K562 (cell line): ENCODE measurements around the gene POSTN. TPM values are rescaled to one million over a fixed set of nuclear protein-coding genes. Genes with fewer than 3 reads are reported as not detected.
A peak's percentile ranks its signal among the peaks of the same experiment; 100 is the strongest.

ENCODE experiments used
- RAD21 ChIP-seq, 2 experiments: fragments of 250-450 bp in 1 of 2; fragments of 450-650 bp in 1 of 2; sonication (Bioruptor Pico) in 1 of 2; formaldehyde crosslinking in 1 of 2; IDR thresholded peaks in 1 of 2; conservative IDR thresholded peaks in 1 of 2; 2 replicates each; pipeline versions ENCODE4 v1.4.0 to v1.8.0; 2020 to 2022; ENCODE audit warnings: mild to moderate bottlenecking in 2 of 2, moderate library complexity in 1 of 2
- polyA plus RNA-seq, 8 experiments: library from polyadenylated mRNA; depleted of rRNA in 4 of 8; stranded (reverse) in 5 of 8; unstranded in 3 of 8; fragments of >200 nt; fragmentation: Nextera tagmentation in 2 of 8; fragmentation: Illumina TruSeq in 1 of 8; extraction: Ambion mirVana in 2 of 8; extraction: Trizol in 1 of 8; gene quantifications; 2 replicates each; pipeline versions ENCODE4 v1.2.1 to v1.2.3, GENCODE V29; 2011 to 2014; ENCODE audit warnings: inconsistent platforms in 1 of 8, missing spikeins in 1 of 8
- total RNA-seq, 7 experiments: library from RNA; depleted of rRNA in 6 of 7; stranded (reverse); fragments of >200 nt in 6 of 7; fragmentation: Illumina TruSeq in 2 of 7; extraction: Trizol in 2 of 7; gene quantifications; 2 replicates each; pipeline versions ENCODE4 v1.2.1 to v1.2.3, GENCODE V29; 2011 to 2021; ENCODE audit warnings: low replicate concordance in 1 of 7
- TF ChIP-seq, protein P1 (sequence below), 2 experiments: fragments of 450-650 bp; formaldehyde crosslinking in 1 of 2; IDR thresholded peaks; 2 replicates each; pipeline versions ENCODE4 v1.4.0 to v1.6.1; 2014 to 2020; ENCODE audit warnings: mild to moderate bottlenecking in 2 of 2, borderline replicate concordance in 1 of 2, low read depth in 1 of 2
- TF ChIP-seq, protein P2 (sequence below), 3 experiments: IDR thresholded peaks in 2 of 3; conservative IDR thresholded peaks in 1 of 3; 2 replicates each; pipeline ENCODE4 v1.5.1; 2011 to 2012; ENCODE audit warnings: low read length in 3 of 3, mild to moderate bottlenecking in 3 of 3, control low read depth in 2 of 3, improper control_type of control experiment in 1 of 3, inconsistent platforms in 1 of 3, low read depth in 1 of 3, mixed read lengths in 1 of 3, moderate library complexity in 1 of 3; ENCODE audit not compliant: insufficient read depth in 2 of 3

Gene POSTN
- total and polyA plus RNA-seq, 9 of the 15 experiments (the other 6 are each of a cell fraction or from before 2014, with no cell fraction given), result 0.01 to 0.04 TPM; not detected in 7

DNA sequence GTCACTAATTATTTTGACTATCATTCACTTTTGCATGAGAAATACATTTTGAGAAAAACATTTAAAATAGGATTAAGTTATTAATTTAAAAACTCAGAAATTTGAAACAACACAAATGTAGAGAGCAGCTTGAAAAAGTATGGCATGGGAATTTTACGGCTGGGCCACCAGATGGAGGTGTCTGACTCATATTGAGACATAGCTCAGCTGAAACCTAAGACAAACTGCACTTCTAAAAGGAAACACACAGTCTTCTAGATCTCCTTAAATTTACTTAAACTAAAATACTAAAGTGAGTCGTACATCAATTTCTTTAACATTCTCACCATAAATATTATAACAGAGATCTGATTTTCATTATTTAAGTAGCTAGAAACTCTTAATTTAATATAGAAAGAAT, 41.9 kb upstream of the POSTN start (continued):
- TF ChIP-seq, protein P1, sequence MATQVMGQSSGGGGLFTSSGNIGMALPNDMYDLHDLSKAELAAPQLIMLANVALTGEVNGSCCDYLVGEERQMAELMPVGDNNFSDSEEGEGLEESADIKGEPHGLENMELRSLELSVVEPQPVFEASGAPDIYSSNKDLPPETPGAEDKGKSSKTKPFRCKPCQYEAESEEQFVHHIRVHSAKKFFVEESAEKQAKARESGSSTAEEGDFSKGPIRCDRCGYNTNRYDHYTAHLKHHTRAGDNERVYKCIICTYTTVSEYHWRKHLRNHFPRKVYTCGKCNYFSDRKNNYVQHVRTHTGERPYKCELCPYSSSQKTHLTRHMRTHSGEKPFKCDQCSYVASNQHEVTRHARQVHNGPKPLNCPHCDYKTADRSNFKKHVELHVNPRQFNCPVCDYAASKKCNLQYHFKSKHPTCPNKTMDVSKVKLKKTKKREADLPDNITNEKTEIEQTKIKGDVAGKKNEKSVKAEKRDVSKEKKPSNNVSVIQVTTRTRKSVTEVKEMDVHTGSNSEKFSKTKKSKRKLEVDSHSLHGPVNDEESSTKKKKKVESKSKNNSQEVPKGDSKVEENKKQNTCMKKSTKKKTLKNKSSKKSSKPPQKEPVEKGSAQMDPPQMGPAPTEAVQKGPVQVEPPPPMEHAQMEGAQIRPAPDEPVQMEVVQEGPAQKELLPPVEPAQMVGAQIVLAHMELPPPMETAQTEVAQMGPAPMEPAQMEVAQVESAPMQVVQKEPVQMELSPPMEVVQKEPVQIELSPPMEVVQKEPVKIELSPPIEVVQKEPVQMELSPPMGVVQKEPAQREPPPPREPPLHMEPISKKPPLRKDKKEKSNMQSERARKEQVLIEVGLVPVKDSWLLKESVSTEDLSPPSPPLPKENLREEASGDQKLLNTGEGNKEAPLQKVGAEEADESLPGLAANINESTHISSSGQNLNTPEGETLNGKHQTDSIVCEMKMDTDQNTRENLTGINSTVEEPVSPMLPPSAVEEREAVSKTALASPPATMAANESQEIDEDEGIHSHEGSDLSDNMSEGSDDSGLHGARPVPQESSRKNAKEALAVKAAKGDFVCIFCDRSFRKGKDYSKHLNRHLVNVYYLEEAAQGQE (IDR thresholded peaks at IDR 0.05; ENCODE audit: borderline replicate concordance), result peak; percentile 42; the same call in 1 of the 2 replicates
- TF ChIP-seq, protein P1 (CRISPR knock-in tag; IDR thresholded peaks at IDR 0.05; ENCODE audit: low read depth), result no peak
- TF ChIP-seq, protein P2, sequence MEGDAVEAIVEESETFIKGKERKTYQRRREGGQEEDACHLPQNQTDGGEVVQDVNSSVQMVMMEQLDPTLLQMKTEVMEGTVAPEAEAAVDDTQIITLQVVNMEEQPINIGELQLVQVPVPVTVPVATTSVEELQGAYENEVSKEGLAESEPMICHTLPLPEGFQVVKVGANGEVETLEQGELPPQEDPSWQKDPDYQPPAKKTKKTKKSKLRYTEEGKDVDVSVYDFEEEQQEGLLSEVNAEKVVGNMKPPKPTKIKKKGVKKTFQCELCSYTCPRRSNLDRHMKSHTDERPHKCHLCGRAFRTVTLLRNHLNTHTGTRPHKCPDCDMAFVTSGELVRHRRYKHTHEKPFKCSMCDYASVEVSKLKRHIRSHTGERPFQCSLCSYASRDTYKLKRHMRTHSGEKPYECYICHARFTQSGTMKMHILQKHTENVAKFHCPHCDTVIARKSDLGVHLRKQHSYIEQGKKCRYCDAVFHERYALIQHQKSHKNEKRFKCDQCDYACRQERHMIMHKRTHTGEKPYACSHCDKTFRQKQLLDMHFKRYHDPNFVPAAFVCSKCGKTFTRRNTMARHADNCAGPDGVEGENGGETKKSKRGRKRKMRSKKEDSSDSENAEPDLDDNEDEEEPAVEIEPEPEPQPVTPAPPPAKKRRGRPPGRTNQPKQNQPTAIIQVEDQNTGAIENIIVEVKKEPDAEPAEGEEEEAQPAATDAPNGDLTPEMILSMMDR (IDR thresholded peaks at IDR 0.05 in 2 of 3, conservative IDR thresholded peaks at IDR 0.05 in 1 of 3; ENCODE audit: insufficient read depth in 2 of 3, low read depth in 1 of 3, low read length in 3 of 3), result peak in 2 of 3 experiments; percentile 15 to 25; a peak in 1 of 6 replicates
- TF ChIP-seq RAD21 (CRISPR knock-in tag; conservative IDR thresholded peaks at IDR 0.05 in 1 of 2, IDR thresholded peaks at IDR 0.05 in 1 of 2), result peak in 1 of 2 experiments; percentile 44; a peak in 3 of 4 replicates
